Erythroblast (primary cell): Measurements from ENCODE around the gene PUDP.

Experiments
- GATA1 ChIP-seq: IDR thresholded peaks from 2 replicates; pipeline ENCODE4 v1.6.1; 2011; ENCODE audit warnings: low read depth, mild to moderate bottlenecking, control low read depth, low read length, moderate library complexity
- POLR2A ChIP-seq: IDR thresholded peaks from 2 replicates; pipeline ENCODE4 v1.6.1; 2011; ENCODE audit warnings: mild to moderate bottlenecking, low read length

GRCh38 chrX:7143941-7144525 lies 3.9 kb downstream of the PUDP start:
- no peak for TF ChIP-seq POLR2A
- TF ChIP-seq GATA1 = no peak
